ENCODE measurements around the gene ING3. TPM values are rescaled to one million over a fixed set of nuclear protein-coding genes. Genes with fewer than 3 reads are reported as not detected.
A peak's percentile ranks its signal among the peaks of the same experiment; 100 is the strongest.

The ING3 gene
- total and polyA plus RNA-seq, 9 of the 15 experiments (the other 6 are each of a cell fraction or from before 2014, with no cell fraction given) = 22.8 to 233 (median 50.4) TPM

DNA sequence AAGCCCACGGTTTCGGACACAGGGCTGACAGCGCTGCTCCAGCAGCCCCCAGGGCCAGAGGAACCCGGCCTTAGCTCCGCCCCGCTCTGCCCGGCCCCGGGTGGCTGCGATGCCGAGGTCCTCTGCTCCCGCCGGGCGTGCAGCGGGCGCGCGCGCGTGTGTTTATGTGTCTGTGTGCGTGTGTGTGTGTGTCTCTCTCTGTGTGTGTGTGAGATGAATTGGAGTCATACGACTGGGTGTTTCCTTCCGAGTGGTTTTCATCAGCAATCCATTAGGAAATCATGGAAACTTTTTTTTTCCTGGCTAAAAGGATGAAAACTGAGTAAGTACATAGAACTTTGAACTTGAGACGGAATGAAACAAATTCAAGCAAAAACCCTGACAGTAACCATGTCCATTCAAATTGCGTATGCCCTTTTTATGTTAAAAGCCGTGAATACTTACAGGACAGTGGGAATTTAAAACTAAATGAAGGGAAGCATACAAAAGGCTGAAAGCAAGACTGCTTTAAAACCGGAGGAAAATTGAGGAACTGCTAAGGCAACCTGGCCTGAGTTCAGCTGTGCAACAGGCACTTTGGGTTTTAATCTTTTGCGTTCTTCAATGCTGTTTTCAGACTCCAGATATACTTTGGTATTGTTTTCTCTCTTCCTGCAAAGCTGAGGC lies 38.1 kb downstream of the ING3 start, which contains the start of gene CPED1 (continued):
- TF ChIP-seq, protein P1, sequence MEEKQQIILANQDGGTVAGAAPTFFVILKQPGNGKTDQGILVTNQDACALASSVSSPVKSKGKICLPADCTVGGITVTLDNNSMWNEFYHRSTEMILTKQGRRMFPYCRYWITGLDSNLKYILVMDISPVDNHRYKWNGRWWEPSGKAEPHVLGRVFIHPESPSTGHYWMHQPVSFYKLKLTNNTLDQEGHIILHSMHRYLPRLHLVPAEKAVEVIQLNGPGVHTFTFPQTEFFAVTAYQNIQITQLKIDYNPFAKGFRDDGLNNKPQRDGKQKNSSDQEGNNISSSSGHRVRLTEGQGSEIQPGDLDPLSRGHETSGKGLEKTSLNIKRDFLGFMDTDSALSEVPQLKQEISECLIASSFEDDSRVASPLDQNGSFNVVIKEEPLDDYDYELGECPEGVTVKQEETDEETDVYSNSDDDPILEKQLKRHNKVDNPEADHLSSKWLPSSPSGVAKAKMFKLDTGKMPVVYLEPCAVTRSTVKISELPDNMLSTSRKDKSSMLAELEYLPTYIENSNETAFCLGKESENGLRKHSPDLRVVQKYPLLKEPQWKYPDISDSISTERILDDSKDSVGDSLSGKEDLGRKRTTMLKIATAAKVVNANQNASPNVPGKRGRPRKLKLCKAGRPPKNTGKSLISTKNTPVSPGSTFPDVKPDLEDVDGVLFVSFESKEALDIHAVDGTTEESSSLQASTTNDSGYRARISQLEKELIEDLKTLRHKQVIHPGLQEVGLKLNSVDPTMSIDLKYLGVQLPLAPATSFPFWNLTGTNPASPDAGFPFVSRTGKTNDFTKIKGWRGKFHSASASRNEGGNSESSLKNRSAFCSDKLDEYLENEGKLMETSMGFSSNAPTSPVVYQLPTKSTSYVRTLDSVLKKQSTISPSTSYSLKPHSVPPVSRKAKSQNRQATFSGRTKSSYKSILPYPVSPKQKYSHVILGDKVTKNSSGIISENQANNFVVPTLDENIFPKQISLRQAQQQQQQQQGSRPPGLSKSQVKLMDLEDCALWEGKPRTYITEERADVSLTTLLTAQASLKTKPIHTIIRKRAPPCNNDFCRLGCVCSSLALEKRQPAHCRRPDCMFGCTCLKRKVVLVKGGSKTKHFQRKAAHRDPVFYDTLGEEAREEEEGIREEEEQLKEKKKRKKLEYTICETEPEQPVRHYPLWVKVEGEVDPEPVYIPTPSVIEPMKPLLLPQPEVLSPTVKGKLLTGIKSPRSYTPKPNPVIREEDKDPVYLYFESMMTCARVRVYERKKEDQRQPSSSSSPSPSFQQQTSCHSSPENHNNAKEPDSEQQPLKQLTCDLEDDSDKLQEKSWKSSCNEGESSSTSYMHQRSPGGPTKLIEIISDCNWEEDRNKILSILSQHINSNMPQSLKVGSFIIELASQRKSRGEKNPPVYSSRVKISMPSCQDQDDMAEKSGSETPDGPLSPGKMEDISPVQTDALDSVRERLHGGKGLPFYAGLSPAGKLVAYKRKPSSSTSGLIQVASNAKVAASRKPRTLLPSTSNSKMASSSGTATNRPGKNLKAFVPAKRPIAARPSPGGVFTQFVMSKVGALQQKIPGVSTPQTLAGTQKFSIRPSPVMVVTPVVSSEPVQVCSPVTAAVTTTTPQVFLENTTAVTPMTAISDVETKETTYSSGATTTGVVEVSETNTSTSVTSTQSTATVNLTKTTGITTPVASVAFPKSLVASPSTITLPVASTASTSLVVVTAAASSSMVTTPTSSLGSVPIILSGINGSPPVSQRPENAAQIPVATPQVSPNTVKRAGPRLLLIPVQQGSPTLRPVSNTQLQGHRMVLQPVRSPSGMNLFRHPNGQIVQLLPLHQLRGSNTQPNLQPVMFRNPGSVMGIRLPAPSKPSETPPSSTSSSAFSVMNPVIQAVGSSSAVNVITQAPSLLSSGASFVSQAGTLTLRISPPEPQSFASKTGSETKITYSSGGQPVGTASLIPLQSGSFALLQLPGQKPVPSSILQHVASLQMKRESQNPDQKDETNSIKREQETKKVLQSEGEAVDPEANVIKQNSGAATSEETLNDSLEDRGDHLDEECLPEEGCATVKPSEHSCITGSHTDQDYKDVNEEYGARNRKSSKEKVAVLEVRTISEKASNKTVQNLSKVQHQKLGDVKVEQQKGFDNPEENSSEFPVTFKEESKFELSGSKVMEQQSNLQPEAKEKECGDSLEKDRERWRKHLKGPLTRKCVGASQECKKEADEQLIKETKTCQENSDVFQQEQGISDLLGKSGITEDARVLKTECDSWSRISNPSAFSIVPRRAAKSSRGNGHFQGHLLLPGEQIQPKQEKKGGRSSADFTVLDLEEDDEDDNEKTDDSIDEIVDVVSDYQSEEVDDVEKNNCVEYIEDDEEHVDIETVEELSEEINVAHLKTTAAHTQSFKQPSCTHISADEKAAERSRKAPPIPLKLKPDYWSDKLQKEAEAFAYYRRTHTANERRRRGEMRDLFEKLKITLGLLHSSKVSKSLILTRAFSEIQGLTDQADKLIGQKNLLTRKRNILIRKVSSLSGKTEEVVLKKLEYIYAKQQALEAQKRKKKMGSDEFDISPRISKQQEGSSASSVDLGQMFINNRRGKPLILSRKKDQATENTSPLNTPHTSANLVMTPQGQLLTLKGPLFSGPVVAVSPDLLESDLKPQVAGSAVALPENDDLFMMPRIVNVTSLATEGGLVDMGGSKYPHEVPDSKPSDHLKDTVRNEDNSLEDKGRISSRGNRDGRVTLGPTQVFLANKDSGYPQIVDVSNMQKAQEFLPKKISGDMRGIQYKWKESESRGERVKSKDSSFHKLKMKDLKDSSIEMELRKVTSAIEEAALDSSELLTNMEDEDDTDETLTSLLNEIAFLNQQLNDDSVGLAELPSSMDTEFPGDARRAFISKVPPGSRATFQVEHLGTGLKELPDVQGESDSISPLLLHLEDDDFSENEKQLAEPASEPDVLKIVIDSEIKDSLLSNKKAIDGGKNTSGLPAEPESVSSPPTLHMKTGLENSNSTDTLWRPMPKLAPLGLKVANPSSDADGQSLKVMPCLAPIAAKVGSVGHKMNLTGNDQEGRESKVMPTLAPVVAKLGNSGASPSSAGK (IDR thresholded peaks at IDR 0.05) = no peak
- TF ChIP-seq PYGO2 (tag; IDR thresholded peaks at IDR 0.05) (no peak), ESRRB (CRISPR knock-in tag; IDR thresholded peaks at IDR 0.05; ENCODE audit: borderline replicate concordance) (no peak), ZNF282 (CRISPR knock-in tag; IDR thresholded peaks at IDR 0.05) (no peak), POLR2B (IDR thresholded peaks at IDR 0.05; ENCODE audit: low read depth, partially characterized antibody) (peak; percentile 50), HNRNPH1 (optimal IDR thresholded peaks at IDR 0.05; ENCODE audit: low read depth, low read length) (no peak), NCOR1 (IDR thresholded peaks at IDR 0.05) (peak; percentile 47; the same call in 1 of the 2 replicates), CBFA2T3 (IDR thresholded peaks at IDR 0.05) (no peak), NBN (IDR thresholded peaks at IDR 0.05; ENCODE audit: low read depth) (0 out of 2 replicates have a peak, but pooled peaks have one; percentile 35), MEF2D (tag; conservative IDR thresholded peaks at IDR 0.05; ENCODE audit: low read depth) (no peak), CREM (IDR thresholded peaks at IDR 0.05; ENCODE audit: low read depth) (peak; percentile 48), ZNF124 (CRISPR knock-in tag; IDR thresholded peaks at IDR 0.05) (no peak), PCBP2 (IDR thresholded peaks at IDR 0.05; ENCODE audit: low read depth, low read length, poor library complexity, severe bottlenecking) (no peak), NCOA6 (IDR thresholded peaks at IDR 0.05) (0 out of 2 replicates have a peak, but pooled peaks have one; percentile 31)
- TF ChIP-seq, protein P2, sequence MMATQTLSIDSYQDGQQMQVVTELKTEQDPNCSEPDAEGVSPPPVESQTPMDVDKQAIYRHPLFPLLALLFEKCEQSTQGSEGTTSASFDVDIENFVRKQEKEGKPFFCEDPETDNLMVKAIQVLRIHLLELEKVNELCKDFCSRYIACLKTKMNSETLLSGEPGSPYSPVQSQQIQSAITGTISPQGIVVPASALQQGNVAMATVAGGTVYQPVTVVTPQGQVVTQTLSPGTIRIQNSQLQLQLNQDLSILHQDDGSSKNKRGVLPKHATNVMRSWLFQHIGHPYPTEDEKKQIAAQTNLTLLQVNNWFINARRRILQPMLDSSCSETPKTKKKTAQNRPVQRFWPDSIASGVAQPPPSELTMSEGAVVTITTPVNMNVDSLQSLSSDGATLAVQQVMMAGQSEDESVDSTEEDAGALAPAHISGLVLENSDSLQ (IDR thresholded peaks at IDR 0.05) = no peak
- TF ChIP-seq, protein P3, sequence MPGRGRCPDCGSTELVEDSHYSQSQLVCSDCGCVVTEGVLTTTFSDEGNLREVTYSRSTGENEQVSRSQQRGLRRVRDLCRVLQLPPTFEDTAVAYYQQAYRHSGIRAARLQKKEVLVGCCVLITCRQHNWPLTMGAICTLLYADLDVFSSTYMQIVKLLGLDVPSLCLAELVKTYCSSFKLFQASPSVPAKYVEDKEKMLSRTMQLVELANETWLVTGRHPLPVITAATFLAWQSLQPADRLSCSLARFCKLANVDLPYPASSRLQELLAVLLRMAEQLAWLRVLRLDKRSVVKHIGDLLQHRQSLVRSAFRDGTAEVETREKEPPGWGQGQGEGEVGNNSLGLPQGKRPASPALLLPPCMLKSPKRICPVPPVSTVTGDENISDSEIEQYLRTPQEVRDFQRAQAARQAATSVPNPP (IDR thresholded peaks at IDR 0.05; ENCODE audit: borderline replicate concordance, insufficient read depth, insufficient read length) = no peak
